CD4-positive, alpha-beta T cell (primary cell): ENCODE results near the gene HSPA9. TPM values are rescaled to one million over a fixed set of nuclear protein-coding genes. Genes with fewer than 3 reads are reported as not detected.
A peak's percentile ranks its signal among the peaks of the same experiment; 100 is the strongest.

Experiments used
- ATAC-seq: fragments of 200-7000 bp; cut with Tn5 transposase; one replicate; pipeline ENCODE4 v1.10.0; 2022; ENCODE audit warnings: mild to moderate bottlenecking; ENCODE audit not compliant: poor library complexity
- CTCF ChIA-PET: fragments of 350-600 bp; sonication (Branson Sonifier 250); formaldehyde crosslinking; loops from one replicate; lab custom pipeline; 2021; ENCODE audit warnings: antibody characterized with exemption, inconsistent platforms; lab: Charles Lee
- POLR2A ChIA-PET: fragments of 350-600 bp; sonication (Branson Sonifier 250); formaldehyde crosslinking; loops from one replicate; lab custom pipeline; 2021; ENCODE audit warnings: antibody characterized with exemption, inconsistent platforms; lab: Charles Lee
- DNase-seq, 14 experiments: peaks; one replicate each; pipeline ENCODE4 v3.0.0-alpha.2; 2013 to 2020; ENCODE audit warnings: mixed read lengths in 2 of 14
- H3K27ac ChIP-seq, 2 donors: one replicate each; pipeline versions ENCODE4 v1.5.1 to v1.7.0; 2013; ENCODE audit warnings: low read length in 2 of 2, low read depth in 1 of 2, mild to moderate bottlenecking in 1 of 2
- H3K27me3 ChIP-seq, 2 experiments: 1 replicate in 1 of 2; 2 replicates in 1 of 2; pipeline versions ENCODE4 v1.6.1 to v1.7.0; 2013; ENCODE audit warnings: low read length in 2 of 2, control low read depth in 1 of 2, mild to moderate bottlenecking in 1 of 2, moderate library complexity in 1 of 2; ENCODE audit not compliant: insufficient read depth in 2 of 2, control insufficient read depth in 1 of 2
- H3K36me3 ChIP-seq: one replicate; pipeline ENCODE4 v1.6.1; 2013; ENCODE audit warnings: low read length, control low read depth; ENCODE audit not compliant: insufficient read depth
- H3K4me1 ChIP-seq: one replicate; pipeline ENCODE4 v1.6.1; 2013; ENCODE audit warnings: low read length, control low read depth; ENCODE audit not compliant: insufficient read depth
- H3K4me3 ChIP-seq: one replicate; pipeline ENCODE4 v1.5.1; 2013; ENCODE audit warnings: mild to moderate bottlenecking, low read length, moderate library complexity
- H3K9me3 ChIP-seq, 2 experiments: 1 replicate in 1 of 2; 2 replicates in 1 of 2; pipeline versions ENCODE4 v1.6.1 to v1.7.0; 2013; ENCODE audit warnings: low read length in 2 of 2, mild to moderate bottlenecking in 2 of 2, control low read depth in 1 of 2, moderate library complexity in 1 of 2; ENCODE audit not compliant: control insufficient read depth in 1 of 2, insufficient read depth in 1 of 2
- H3K27ac Mint-ChIP-seq: one replicate; pipeline ENCODE4 v1.8.0; 2020; ENCODE audit warnings: mixed read lengths
- H3K27me3 Mint-ChIP-seq: one replicate; pipeline ENCODE4 v1.8.0; 2021; ENCODE audit warnings: mixed read lengths
- H3K36me3 Mint-ChIP-seq: one replicate; pipeline ENCODE4 v1.8.0; 2021; ENCODE audit warnings: low read depth, mixed read lengths
- H3K4me1 Mint-ChIP-seq: one replicate; pipeline ENCODE4 v1.8.0; 2021; ENCODE audit warnings: low read depth, mixed read lengths
- H3K4me3 Mint-ChIP-seq: one replicate; pipeline ENCODE4 v1.8.0; 2020; ENCODE audit warnings: mild to moderate bottlenecking, mixed read lengths
- H3K9me3 Mint-ChIP-seq: one replicate; pipeline ENCODE4 v1.8.0; 2020; ENCODE audit warnings: mixed read lengths
- CTCF ChIP-seq: fragments of 200-600 bp; IDR thresholded peaks from one replicate; pipeline ENCODE4 v1.8.0; 2022; ENCODE audit warnings: antibody characterized with exemption, mild to moderate bottlenecking
- intact Hi-C, 2 experiments: fragments of 100-400 bp; cut with DNase I in 1 of 2; cut with micrococcal nuclease in 1 of 2; formaldehyde crosslinking; loops; one replicate each; pipeline versions ENCODE4 v1.15.1 to v1.9.0; 2023 to 2025; cut with DNase I, micrococcal nuclease
- total RNA-seq, 174 experiments: library from RNA in 2 of 174; stranded (reverse) in 2 of 174; gene quantifications; one replicate each; pipeline ENCODE4 v1.2.3 and lab custom pipeline; 2021 to 2026

The HSPA9 gene
- total RNA-seq, 2 experiments from 2014 or later = 354 to 366 TPM

GRCh38 chr5:138573223-138573622 lies 2.0 kb downstream of the HSPA9 start:
- Mint-ChIP-seq H3K27ac (peak overlapping the region; percentile 100), H3K9me3 (peaks cover 1% of the 10 kb centered on the region), H3K36me3 (peaks cover 77% of the 10 kb centered on the region), H3K4me1 (peaks cover 61% of the 10 kb centered on the region), H3K4me3 (peak overlapping the region; percentile 79), H3K27me3 (no peaks in the 10 kb centered on the region)
- peaks cover 53% of the 10 kb centered on the region for H3K36me3 ChIP-seq
- peak overlapping the region in 1 of 2 donors; percentile 30 for H3K27ac ChIP-seq
- no peaks in the 10 kb centered on the region for H3K27me3 ChIP-seq
- ChIA-PET CTCF (no interaction called here), POLR2A (interaction anchor here (4.8 kb wide), 1 partner anchor 30 kb away, joined by 152 read pairs; the partner anchor contains the start of gene ETF1)
- H3K4me1 ChIP-seq = peaks cover 28% of the 10 kb centered on the region
- DNase-seq (no peak), ATAC-seq (no peak)
- TF ChIP-seq CTCF = no peak
- no peak overlapping the region for H3K4me3 ChIP-seq
- intact Hi-C loops = loop anchor here (10.0 kb wide), 11 partner anchors 108 to 1832 kb away; partner anchors contain the start of genes ANKHD1 (in 1 of the 2), CDC23 (in 1 of the 2), CDC25C (in 1 of the 2) and CYSTM1 (in 1 of the 2)
- H3K9me3 ChIP-seq = peaks cover 0 to 5% of the 10 kb centered on the region in 2 experiments

GRCh38 chr5:138570871-138571270 lies 4.3 kb downstream of the HSPA9 start:
- TF ChIP-seq CTCF = no peak
- no peaks in the 10 kb centered on the region for H3K27me3 Mint-ChIP-seq
- Histone ChIP-seq H3K4me1 (peaks cover 26% of the 10 kb centered on the region), H3K27me3 (no peaks in the 10 kb centered on the region), H3K9me3 (no peaks in the 10 kb centered on the region), H3K27ac (no peak overlapping the region), H3K4me3 (no peak overlapping the region), H3K36me3 (peaks cover 76% of the 10 kb centered on the region)
- peaks cover 99% of the 10 kb centered on the region for H3K36me3 Mint-ChIP-seq
- ChIA-PET CTCF (no interaction called here), POLR2A (interaction anchor here (0.6 kb wide), 1 partner anchor 34 kb away, joined by 3 read pairs; no protein-coding TSS in a partner anchor)
- peaks cover under 1% of the 10 kb centered on the region for H3K9me3 Mint-ChIP-seq
- ATAC-seq (no peak), DNase-seq (no peak)
- H3K4me1 Mint-ChIP-seq = peaks cover 77% of the 10 kb centered on the region
- H3K27ac Mint-ChIP-seq = peak overlapping the region; percentile 4
- intact Hi-C loops = loop anchor here (10.0 kb wide), 11 partner anchors 106 to 1834 kb away; partner anchors contain the start of genes ANKHD1 (in 1 of the 2), CDC23 (in 1 of the 2), CDC25C (in 1 of the 2) and CYSTM1 (in 1 of the 2)
- H3K4me3 Mint-ChIP-seq = peak overlapping the region; percentile 11

GRCh38 chr5:138569782-138570181 lies 5.4 kb downstream of the HSPA9 start:
- Mint-ChIP-seq H3K27ac (peak overlapping the region; percentile 39), H3K36me3 (peaks cover 99% of the 10 kb centered on the region), H3K4me3 (no peak overlapping the region), H3K9me3 (no peaks in the 10 kb centered on the region), H3K27me3 (no peaks in the 10 kb centered on the region), H3K4me1 (peaks cover 77% of the 10 kb centered on the region)
- H3K9me3 ChIP-seq = no peaks in the 10 kb centered on the region
- ChIA-PET CTCF (interaction anchor here (0.7 to 0.9 kb wide), 2 partner anchors 15 to 29 kb away, joined by 3 read pairs; no protein-coding TSS in a partner anchor), POLR2A (no interaction called here)
- H3K27me3 ChIP-seq = no peaks in the 10 kb centered on the region
- DNase-seq = no peak
- no peak for ATAC-seq
- H3K4me1 ChIP-seq = peaks cover 31% of the 10 kb centered on the region
- no peak for TF ChIP-seq CTCF
- no peak overlapping the region for H3K4me3 ChIP-seq
- peaks cover 87% of the 10 kb centered on the region for H3K36me3 ChIP-seq
- no peak overlapping the region for H3K27ac ChIP-seq
- intact Hi-C loops = loop anchor here (10.0 kb wide), 11 partner anchors 105 to 1835 kb away; partner anchors contain the start of genes ANKHD1 (in 1 of the 2), CDC23 (in 1 of the 2), CDC25C (in 1 of the 2) and CYSTM1 (in 1 of the 2)
